ENCODE data around the gene ERO1B.
"Not testable (repeated sequence)": the region's sequence is repeated elsewhere in the genome, so short reads cannot be mapped to it uniquely, and the experiment has no call there.

ERO1B gene

DNA sequence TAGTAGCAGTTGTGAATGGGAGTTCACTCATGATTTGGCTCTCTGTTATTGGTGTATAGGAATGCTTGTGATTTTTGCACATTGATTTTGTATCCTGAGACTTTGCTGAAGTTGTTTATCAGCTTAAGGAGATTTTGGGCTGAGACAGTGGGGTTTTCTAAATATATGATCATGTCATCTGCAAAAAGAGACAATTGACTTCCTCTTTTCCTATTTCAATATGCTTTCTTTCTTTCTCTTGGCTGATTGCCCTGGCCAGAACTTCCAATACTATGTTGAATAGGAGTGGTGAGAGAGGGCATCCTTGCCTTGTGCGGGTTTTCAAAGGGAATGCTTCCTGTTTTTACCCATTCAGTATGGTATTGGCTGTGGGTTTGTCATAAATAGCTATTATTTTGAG, 93.7 kb downstream of the ERO1B start:
- DNase-seq (ENCODE audit: low read depth in 2 of 2): not testable (repeated sequence)

DNA sequence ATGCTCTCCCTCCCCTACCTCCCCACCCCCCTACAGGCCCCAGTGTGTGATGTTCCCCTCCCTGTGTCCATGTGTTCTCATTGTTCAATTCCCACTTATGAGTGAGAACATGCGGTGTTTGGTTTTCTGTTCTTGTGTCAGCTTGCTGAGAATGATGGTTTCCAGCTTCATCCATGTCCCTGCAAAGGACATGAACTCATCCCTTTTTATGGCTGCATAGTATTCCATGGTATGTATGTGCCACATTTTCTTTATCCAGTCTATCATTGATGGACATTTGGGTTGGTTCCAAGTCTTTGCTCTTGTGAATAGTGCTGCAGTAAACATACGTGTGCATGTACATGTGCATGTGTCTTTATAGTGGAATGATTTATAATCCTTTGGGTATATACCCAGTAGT, 95.3 kb downstream of the ERO1B start:
- DNase-seq (ENCODE audit: low read depth in 2 of 2): not testable (repeated sequence)

DNA sequence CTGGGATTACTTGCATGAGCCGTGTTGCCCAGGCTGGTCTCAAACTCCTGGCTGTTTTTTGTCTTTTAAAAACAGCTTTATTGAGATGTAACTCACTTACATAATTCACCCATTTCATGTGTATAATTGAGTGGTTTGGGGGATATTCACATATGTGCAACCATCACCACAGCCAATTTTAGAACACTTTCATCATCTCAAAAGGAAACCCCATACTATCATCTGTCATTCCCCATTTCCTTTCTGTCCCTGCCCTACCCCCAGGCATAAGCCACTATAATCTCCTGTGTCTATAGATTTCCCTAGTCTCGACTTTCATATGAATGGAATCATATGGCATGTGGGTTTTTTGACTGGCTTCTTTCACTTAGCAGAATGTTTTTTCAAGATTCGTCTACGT, 96.1 kb downstream of the ERO1B start:
- DNase-seq (ENCODE audit: low read depth in 2 of 2): no peak

- DNase-seq (ENCODE audit: low read depth in 2 of 2): no peak
Observed at GRCh38 chr1:236181059-236181458, 100.7 kb downstream of the ERO1B start.

GRCh38 chr1:236179634-236180033, 102.1 kb downstream of the ERO1B start:
- DNase-seq (ENCODE audit: low read depth in 2 of 2): no peak

DNA sequence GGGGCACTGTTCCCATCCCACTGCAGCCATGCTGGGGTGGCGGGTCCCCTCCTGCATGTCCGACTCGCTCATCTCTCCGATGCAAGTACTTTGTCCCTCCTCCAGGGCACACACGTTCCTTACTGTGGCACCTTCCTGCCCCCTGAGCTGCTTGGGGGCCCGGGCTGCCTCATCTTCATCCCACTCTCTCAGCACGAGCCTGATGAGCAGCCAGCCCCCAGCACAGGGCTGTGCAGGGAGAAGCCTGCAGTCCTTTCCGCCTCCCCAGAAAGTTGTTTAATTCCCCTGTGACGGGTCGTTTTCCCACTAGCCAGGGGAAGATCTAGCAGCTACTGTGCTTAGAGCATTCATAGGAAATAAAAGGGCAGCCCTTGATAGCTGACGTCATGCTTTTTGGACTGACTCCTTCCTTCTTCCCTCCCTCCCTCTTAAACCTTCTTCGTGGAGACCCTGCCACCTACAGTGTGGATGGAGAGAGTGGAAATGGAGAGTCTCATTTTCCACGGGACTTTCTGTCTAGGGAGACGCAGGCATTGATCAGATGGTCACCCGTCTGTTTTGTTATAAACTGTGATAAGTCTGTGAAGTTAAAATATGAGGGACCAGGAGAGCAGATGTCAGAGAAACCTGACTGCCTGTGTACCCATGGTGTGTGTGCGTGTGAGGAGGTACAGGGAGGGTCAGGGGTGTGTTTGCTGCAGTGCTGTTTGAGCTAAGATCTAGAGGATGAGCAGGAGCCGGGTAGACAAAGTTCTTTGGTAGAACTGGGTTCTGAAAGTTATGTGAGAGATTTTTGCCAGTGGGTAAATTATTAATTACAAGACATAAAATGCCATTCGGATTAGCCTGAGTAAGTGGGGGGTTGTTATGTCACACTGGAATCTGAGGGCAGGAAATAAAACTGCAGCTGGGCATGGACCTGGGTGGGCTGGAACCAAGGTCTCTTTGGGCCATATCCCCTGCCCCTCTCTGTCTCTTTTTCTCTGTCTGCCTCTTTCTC, 105.1 kb downstream of the ERO1B start:
- no peak for DNase-seq (ENCODE audit: low read depth in 2 of 2)

DNA sequence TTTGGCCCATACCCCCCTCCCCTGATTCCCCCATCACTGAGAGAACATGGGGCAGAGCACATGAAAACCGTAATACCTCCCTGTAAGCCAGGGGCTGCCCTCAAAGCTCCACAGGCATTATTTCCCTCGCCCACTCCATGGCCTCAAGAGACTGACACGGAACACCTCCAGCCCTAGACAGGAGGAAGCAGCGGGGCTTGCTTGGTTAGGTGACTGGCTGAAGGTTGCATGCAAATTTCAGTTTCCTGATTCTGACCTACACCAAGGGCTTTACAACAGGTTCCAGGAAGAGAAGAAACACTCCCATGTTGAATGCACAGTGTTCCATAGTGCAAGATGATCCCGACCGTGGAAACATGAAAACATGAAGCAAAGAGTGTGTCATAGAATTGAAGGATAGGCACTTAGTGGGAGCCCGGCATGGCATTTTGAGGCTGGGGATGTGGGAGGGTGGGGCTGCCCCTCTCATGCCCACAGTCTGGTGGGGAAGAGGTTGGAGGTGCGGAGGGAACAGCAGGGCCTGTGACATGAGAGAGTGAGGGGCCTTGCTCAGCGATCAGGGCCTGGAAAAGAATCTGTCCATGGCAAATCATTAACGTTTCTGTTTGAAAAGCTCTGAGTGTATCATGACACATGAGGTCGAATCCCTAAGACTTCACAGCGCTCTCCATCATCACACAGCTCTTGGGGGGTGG, 106.0 kb downstream of the ERO1B start:
- no peak for DNase-seq (ENCODE audit: low read depth in 2 of 2)

DNA sequence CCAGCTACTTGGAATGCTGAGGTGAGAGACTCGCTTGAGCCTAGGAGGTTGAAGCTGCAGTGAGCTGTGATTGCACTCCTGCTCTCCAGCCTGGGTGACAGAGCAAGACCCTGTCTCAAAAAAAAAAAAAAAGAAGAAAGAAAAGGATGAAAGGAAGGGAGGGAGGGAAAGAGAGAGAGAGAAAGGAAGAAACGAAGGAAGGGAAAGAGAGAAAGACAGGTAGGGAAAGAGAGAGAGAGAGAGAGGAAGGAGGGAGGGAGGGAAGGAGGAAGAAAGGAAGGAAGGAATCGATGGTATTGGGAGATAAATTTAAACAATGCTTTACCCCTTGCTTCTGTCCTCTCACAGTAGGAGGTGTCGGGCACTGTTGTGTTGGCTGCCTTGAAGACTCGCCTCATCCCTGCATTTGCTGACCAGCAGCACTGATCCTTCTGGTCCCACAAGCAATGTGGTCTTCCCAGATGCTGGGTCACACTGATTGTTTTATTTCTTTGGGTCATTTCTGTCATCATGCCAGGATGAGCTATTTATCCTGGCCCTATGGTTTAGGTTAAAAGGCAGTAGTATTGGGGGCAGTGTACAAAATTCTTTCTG, 108.5 kb downstream of the ERO1B start:
- no peak for DNase-seq (ENCODE audit: low read depth in 2 of 2)

DNA sequence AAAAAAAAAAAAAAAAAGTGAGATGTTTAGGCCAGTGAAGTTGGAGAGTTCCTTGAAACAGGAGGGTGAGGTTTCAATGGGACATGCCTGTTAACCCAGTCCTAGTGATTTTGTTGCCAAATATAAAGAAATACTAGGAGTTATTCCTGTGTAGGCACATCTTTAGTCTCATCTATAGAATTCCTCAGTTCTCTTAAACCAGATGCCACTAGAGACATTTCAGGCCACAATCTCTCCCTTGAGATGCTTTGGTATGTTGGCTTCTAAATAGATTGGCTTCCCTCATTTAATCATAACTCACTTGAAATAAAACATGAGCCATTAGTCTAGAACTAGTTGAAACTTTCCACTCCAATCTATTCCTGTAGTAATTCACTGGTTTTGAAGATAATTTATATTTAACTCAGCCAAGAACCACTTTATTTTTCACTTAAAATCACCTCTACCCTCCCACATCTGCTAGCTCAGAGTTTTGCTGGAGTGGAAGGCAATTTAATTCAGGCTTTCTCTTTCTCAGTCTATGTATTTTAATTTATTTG, 109.6 kb downstream of the ERO1B start:
- DNase-seq (ENCODE audit: low read depth in 2 of 2): peak; percentile 29 to 42

DNA sequence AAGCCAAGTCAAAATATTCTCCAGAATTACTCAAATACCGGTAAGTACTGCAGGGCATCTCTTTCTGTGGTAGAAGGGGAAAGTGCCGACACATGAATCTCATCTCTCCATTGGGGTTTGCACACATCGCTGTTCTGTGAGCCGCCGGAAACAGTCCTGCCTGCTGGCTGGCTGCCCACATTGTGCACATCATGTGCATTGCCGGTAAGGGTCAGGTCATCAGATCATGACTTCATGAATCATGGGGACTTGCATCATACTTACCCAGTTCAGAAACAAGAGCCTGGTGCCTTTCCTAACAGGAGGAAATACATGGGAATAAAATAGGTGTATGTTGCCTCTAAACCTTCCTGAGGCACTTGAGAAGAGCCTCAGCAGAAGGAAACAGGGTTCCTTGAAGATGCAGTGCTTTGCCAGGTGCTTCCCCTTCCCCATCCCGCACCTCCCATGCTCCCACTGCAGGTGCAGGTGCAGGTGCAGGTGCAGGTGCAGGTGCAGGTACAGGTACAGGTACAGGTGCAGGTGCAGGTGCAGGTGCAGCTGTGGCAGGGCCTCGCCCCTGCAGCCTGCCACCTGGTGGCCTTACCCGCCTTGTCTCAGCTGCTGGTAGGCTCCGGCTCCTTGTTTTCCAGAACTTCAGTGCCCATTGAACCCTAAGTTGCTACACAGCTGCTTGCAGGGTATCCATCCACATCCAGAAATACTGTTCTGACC, 112.9 kb downstream of the ERO1B start:
- DNase-seq (ENCODE audit: low read depth in 2 of 2): no peak

- DNase-seq (ENCODE audit: low read depth in 2 of 2): no peak
Observed at GRCh38 chr1:236167578-236167977, 114.2 kb downstream of the ERO1B start.

- no peak for DNase-seq (ENCODE audit: low read depth in 2 of 2)
Observed at GRCh38 chr1:236167154-236167553, 114.6 kb downstream of the ERO1B start.

- no peak for DNase-seq (ENCODE audit: low read depth in 2 of 2)
Observed at GRCh38 chr1:236166041-236166440, 115.7 kb downstream of the ERO1B start.

Measured in fibroblast of skin of left quadriceps (primary cell).